Spinal cord (tissue), 10 donors: ENCODE measurements around the gene NEU4. TPM values are rescaled to one million over a fixed set of nuclear protein-coding genes. Genes with fewer than 3 reads are reported as not detected.
A peak's percentile ranks its signal among the peaks of the same experiment; 100 is the strongest.

ENCODE experiments used
- DNase-seq, 6 donors: peaks; one replicate each; pipeline versions ENCODE4 v3.0.0 to v3.0.0-alpha.2; 2013 to 2015; ENCODE audit warnings: low spot score in 6 of 6, low read depth in 4 of 6
- H3K27ac ChIP-seq: one replicate; pipeline ENCODE4 v1.5.1; 2013; ENCODE audit warnings: low read depth, low read length, control low read depth
- H3K27me3 ChIP-seq: one replicate; pipeline ENCODE4 v1.6.1; 2013; ENCODE audit warnings: low read length; ENCODE audit not compliant: control insufficient read depth, insufficient read depth
- H3K36me3 ChIP-seq: one replicate; pipeline ENCODE4 v1.6.1; 2013; ENCODE audit warnings: low read length; ENCODE audit not compliant: control insufficient read depth, insufficient read depth
- H3K4me1 ChIP-seq: one replicate; pipeline ENCODE4 v1.6.1; 2013; ENCODE audit warnings: low read length; ENCODE audit not compliant: control insufficient read depth, insufficient read depth
- H3K4me3 ChIP-seq: one replicate; pipeline ENCODE4 v1.5.1; 2013; ENCODE audit warnings: low read depth, low read length, control low read depth
- H3K9me3 ChIP-seq: one replicate; pipeline ENCODE4 v1.6.1; 2013; ENCODE audit warnings: low read length; ENCODE audit not compliant: control insufficient read depth, insufficient read depth
- WGBS: methylation state at CpG from one replicate; pipeline ENCODE4 v1.1.5; 2013; ENCODE audit warnings: missing lambda C conversion rate; ENCODE audit not compliant: insufficient coverage; 5-methylcytosine and 5-hydroxymethylcytosine counted together
- polyA plus RNA-seq, 2 donors: library from polyadenylated mRNA; unstranded; fragments of 120-200 nt; gene quantifications; one replicate each; pipeline ENCODE4 v1.2.1, GENCODE V29; 2013; ENCODE audit not compliant: insufficient read length in 2 of 2
- total RNA-seq, 2 donors: library from RNA; depleted of rRNA in 1 of 2; stranded (reverse); fragments of 120-200 nt in 1 of 2; fragments of >200 nt in 1 of 2; gene quantifications; one replicate each; pipeline versions ENCODE4 v1.2.3 to v1.2.4, GENCODE V29; 2013 to 2014
- donor health status: healthy.

The NEU4 gene
- total and polyA plus RNA-seq, 4 donors, result 1.2 to 8.3 (median 4.7) TPM

DNA sequence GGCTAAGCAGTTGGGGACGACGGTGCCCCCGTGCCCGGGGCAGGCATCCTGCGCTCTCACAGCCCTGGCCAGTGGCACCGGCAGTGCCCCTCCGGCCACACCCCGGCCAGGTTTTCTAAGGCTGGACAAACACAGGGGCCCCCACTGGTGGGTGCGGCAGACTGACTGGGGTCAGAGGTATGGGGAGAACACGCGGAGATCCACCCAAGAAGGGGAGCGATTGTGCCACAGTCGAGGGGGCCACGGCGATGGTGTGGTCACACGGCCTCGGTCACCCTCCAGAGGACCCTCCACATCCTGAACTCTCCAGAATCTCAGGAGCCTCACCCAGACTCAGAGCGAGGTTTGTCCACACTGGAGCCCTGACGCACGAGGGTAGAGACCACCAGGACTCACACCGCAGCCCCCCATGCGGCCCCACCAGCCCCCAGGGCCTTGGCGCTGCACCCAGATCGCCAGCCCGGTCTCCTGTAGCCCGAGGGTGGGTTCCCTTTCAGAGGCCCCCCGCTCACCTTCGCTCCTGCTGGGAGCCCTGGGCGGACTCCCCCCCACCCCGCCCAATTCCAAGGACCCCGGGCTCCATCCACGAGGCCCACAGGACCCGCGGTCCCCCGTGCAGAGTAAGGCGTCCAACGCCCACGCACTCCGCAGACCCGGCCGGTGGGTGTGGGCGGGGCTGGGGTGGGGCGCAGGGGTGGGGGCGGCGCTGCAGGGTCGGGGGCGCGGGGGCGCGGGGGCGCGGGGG, 34.5 kb downstream of the NEU4 start:
- H3K27me3 ChIP-seq, result peaks cover 8% of the 10 kb centered on the region
- H3K4me3 ChIP-seq, result no peak overlapping the region
- 63% methylated on average over 35 of the region's 52 CpGs for WGBS
- peak overlapping the region; percentile 57 for H3K27ac ChIP-seq
- peaks cover 28% of the 10 kb centered on the region for H3K4me1 ChIP-seq
- no peaks in the 10 kb centered on the region for H3K9me3 ChIP-seq
- no peak for DNase-seq
- no peaks in the 10 kb centered on the region for H3K36me3 ChIP-seq

DNA sequence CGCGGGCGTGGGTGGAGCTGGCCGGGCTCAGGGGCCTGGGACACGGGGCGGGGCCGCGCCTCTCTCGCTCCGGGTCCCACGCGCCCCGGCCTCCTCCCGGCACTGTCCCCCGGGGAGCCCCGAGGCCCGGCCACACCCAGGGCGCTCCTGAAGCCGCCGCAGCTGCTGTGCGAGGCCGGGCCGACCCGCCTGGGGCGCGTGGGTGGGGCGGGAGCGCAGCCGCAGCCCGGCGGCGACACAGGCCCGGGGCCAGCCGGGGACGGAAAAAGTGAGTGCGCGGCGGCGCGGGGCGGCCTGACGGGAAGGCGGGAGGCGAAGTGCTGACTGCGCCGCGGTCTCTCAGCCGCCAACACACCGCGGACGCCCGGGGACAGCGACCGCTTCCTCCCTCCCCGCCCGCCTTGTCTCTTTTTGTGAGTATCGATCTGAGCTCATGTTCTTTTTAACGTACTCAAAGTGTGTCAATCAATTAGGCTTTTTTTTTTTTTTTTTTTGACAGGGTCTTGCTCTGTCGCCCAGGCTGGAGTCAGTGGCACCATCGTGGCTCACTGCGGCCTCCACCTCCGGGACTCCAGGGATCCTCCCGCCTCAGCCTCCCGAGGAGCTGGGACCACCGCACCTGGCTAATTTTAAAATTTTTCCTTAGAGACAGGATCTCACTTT, 35.2 kb downstream of the NEU4 start:
- Histone ChIP-seq H3K4me1 (peaks cover 28% of the 10 kb centered on the region), H3K4me3 (peak overlapping the region; percentile 24), H3K27ac (no peak overlapping the region), H3K36me3 (no peaks in the 10 kb centered on the region), H3K9me3 (no peaks in the 10 kb centered on the region), H3K27me3 (peaks cover 8% of the 10 kb centered on the region)
- DNase-seq, result peak in 2 of 6 donors; percentile 62 to 77
- 6% methylated on average over 65 of the region's 65 CpGs for WGBS

DNA sequence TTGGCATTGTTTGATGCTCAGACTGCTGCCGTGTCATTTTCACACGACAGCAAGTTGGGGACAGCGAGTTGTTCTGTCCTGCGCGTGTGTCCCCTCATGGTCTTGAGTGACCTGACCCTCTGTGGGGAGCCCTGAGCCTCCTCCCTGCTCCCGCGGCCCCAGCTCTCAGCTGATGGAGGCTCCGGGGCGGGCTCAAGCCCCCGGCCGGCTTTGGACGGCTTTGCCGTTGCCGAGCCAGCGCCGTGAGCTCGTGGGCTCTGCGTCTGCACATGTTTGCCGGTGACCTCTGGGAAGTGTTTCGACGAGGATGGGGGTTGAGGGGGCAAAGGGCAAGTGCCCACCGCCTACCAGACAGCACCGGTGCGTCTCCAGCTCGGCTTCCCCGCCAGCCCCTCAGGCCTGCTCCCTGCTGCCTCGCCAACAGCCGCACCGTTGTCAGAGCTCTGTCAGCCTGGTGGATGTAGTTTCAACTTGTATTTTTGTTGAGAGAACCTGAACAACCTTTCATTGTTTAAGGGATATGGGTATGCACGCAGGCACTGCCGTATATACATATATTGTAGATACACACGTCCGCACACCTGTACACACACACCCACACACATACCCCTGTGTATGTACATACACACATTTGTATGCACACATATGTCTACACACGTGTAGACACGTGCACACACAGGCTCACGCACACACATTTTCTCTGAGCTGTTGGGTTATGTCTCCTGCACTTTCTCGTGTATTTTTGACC, 36.0 kb downstream of the NEU4 start:
- WGBS, result 71% methylated on average over 28 of the region's 37 CpGs
- H3K4me3 ChIP-seq, result no peak overlapping the region
- no peak overlapping the region for H3K27ac ChIP-seq
- DNase-seq, result no peak
- H3K36me3 ChIP-seq, result no peaks in the 10 kb centered on the region
- no peaks in the 10 kb centered on the region for H3K9me3 ChIP-seq
- peaks cover 28% of the 10 kb centered on the region for H3K4me1 ChIP-seq
- H3K27me3 ChIP-seq, result peaks cover 8% of the 10 kb centered on the region

DNA sequence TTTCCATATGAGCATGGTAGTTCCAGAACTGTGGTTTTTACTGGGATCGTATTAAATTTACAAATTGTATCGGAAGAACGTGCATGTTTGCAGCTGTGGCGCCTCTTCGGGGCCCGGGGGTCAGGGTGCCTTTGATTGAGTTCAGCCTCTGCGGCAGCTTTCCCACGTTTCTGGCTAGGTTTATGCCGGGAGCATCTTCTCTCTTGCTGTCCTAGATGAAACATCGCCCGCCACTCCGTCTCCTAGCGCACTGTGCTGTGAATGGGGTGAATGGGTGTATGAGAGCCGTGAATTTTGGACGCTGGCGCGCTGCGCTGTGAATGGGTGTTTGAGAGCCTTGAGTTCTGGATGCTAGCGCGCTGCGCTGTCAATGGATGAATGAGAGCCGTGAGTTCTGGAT, 37.4 kb downstream of the NEU4 start:
- H3K4me1 ChIP-seq, result peaks cover 28% of the 10 kb centered on the region
- no peaks in the 10 kb centered on the region for H3K9me3 ChIP-seq
- no peak for DNase-seq
- H3K36me3 ChIP-seq, result peaks cover 6% of the 10 kb centered on the region
- no peak overlapping the region for H3K4me3 ChIP-seq
- WGBS, result 80% methylated on average over 20 of the region's 22 CpGs
- no peak overlapping the region for H3K27ac ChIP-seq
- peaks cover 8% of the 10 kb centered on the region for H3K27me3 ChIP-seq

DNA sequence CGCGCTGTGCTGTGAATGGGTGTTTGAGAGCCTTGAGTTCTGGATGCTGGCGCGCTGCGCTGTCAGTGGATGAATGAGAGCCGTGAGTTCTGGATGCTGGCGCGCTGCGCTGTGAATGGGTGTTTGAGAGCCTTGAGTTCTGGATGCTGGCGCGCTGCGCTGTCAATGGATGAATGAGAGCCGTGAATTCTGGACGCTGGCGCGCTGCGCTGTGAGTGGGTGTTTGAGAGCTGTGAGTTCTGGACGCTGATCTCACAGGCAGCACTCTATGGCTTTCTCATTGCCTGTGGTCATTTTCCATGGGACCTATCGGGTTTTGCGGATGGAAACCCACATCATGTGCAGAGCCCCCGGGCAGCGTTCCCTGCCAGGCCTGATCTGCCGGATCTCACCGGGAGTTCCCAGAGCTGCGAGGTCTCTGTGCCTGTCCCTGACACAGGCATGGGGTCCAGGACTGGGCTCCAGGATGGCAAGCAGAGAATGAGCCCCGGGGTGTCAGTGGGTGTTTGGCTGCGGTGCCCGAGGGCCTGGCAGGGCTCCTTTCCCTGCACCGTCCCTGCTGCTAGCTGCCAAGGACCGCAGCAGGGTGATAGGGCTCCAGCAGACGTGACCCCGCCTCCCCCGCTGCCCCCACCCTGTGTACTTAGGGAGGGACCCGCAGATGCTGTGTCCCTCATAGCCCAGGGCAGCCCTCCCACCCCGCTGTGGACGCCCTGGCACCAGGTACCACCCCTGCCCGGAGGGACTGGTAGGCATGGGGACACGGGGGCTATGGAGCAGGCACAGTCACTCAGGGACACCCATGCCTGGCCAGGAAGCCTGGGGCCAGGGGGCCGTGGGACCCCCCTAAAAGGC, 40.0 kb downstream of the NEU4 start:
- H3K27me3 ChIP-seq, result peaks cover 8% of the 10 kb centered on the region
- peaks cover 13% of the 10 kb centered on the region for H3K36me3 ChIP-seq
- no peak for DNase-seq
- WGBS, result 85% methylated on average over 36 of the region's 39 CpGs
- H3K9me3 ChIP-seq, result no peaks in the 10 kb centered on the region
- H3K27ac ChIP-seq, result no peak overlapping the region
- no peak overlapping the region for H3K4me3 ChIP-seq
- H3K4me1 ChIP-seq, result peaks cover 23% of the 10 kb centered on the region

DNA sequence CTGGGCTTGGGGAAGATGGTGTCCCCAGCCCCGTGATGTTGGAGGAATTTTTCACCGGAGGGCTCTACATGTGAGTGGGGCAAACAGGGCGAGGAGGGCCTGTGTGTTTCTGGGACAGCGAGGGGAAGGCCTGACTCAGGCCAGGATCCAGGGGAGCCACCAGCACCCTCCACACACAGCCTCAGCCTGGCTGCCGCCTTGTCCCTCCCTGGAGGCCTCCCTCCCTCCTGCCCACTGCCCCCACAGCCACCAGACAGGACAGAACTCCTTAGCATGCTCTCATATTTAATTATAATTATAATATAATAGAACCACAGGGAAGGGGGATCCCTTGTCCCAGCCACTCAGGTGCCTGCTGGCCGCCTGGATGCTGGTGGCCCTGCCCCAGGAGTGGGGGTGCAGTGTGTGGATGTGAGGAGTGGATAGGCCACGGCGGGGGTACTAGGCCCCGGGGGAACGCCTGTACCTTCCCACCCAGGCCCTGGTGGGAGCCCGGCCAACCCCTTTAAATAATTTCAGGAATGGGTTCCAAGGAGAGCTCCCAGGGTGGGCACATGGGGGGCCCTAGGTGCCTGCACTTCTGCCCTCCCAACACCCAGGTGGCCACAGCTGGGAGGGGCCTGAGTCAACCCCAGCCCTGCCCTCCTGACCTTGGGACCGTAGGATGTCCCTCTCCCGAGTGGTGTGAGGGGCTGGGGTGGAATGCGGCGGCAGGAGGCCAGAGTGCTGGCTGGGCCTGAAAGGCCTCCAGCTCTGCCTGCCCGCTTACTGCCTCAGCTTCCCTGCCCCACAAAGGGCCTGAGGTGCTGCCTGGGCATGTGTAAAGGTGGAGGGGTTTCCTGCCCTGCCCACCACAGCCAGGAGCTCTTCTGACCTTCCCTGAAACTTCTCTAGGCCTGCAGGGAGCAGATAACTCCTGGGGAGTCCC, 40.9 kb downstream of the NEU4 start:
- H3K27me3 ChIP-seq, result peaks cover 6% of the 10 kb centered on the region
- no peak overlapping the region for H3K4me3 ChIP-seq
- peaks cover 24% of the 10 kb centered on the region for H3K4me1 ChIP-seq
- H3K9me3 ChIP-seq, result no peaks in the 10 kb centered on the region
- 83% methylated on average over 10 of the region's 16 CpGs for WGBS
- H3K36me3 ChIP-seq, result peaks cover 16% of the 10 kb centered on the region
- no peak for DNase-seq
- no peak overlapping the region for H3K27ac ChIP-seq

DNA sequence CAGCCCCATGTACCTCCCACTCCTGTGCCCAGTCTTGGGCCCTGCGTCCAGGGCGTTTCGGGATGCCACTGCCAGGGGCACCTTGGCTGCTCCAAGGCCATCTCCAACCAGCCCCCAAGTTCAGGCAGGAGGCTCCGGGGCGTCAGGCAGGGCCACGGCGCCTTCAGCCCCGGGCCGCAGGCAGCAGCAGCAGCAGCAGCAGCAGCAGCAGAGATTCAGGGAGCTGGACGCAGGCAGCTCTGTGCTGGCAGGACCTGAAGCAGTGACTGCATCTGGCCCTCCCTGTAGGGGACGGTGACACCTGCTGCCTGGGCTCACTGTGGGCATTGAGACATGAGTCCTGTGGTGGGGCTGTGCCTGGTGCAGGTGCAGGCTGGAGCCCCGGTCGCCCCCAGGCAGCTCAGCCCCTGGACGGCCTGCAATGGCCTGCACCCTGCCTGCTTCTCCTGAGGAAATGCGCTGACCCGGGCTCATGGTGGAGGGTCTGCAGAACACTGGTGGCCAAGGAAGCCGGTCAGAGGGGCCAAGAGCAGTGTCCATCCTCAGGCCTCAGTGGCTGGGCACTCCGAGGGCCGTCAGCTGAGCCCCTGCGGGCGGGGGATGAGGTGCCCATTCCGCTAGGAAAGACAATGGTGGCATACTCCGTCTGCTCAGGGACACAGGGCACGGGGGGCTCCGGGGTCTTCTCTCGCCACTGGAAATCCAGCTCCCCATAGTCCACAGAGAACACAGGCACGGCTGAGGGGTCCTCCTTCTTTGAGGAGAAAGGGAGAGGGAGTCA, 41.7 kb downstream of the NEU4 start:
- H3K36me3 ChIP-seq, result peaks cover 16% of the 10 kb centered on the region
- DNase-seq, result no peak

More for the DNA sequence above, 41.7 kb downstream of the NEU4 start:
- 86% methylated on average over 25 of the region's 27 CpGs for WGBS
- Histone ChIP-seq H3K27me3 (no peaks in the 10 kb centered on the region), H3K4me1 (peaks cover 26% of the 10 kb centered on the region), H3K9me3 (no peaks in the 10 kb centered on the region), H3K4me3 (no peak overlapping the region), H3K27ac (no peak overlapping the region)
